ENCODE measurements around the gene PPIL6. TPM values are rescaled to one million over a fixed set of nuclear protein-coding genes. Genes with fewer than 3 reads are reported as not detected.

PPIL6 gene
- total RNA-seq, 2 donors from 2014 or later: 4.2 to 6.0 TPM

DNA sequence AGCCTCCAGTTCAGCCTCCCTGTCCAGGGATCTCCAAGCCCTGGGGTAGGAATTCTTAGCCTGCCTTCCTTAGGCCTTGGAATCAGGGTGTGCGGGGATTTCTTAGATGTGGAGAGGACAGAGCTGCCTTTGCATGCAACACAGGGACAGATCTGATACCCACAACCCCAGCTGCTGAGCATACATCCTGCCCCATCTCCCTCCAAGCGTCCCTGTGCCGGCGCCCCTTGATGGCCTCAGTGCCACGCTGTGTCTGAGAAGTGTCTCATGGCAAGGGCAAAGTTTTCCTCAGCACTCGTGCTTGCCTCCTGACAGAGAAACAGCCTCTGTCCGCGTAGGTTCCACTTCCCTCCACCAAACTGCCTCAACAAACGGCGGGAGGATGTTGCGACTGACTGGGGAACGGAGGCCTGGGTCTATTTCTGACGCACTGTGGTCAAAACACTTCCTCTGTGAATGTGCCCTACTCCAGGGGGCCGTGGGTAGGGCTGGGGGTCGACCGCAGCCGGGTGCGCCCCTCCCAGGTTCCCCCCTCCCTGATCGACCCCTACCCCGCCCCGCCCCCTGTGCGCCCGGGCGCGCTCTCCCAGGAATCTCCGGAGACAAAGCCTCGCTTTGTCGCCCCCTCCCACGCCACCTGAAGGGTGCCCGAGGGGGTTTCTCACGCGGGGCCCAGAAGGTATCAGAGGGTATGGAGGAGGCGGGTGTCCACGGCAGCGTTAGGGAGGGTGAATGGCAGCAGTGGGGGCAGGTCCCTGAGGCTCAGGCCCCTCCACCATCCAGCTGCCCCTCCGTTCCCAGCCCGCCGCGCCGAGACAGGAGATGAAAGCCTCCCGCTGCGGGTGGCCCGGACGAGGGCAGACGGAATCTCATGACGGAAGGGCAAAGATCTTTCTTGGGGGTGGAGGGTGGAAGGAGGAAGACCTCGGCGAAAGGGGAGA, 14.3 kb upstream of the PPIL6 start:
- TF ChIP-seq POLR2A (IDR thresholded peaks at IDR 0.05): no peak
- no peak for TF ChIP-seq POLR2AphosphoS5 (IDR thresholded peaks at IDR 0.05)
- TF ChIP-seq CTCF (IDR thresholded peaks at IDR 0.05): no peak
- Histone ChIP-seq H3K27me3 (replicated peaks; ENCODE audit: insufficient read depth) (no peaks in the 10 kb centered on the region), H3K4me3 (peak overlapping the region; percentile 64 to 65), H3K36me3 (no peaks in the 10 kb centered on the region), H3K9me3 (no peaks in the 10 kb centered on the region), H3K4me1 (replicated peaks) (no peaks in the 10 kb centered on the region), H3K27ac (peak overlapping the region; percentile 49 to 69)
- DNase-seq (ENCODE audit: low spot score): no peak
- 7% methylated on average over 48 of the region's 48 CpGs for WGBS
- intact Hi-C loops (cut with DNase I): no loop called here

- TF ChIP-seq CTCF (IDR thresholded peaks at IDR 0.05): no peak
- no peak for TF ChIP-seq POLR2A (IDR thresholded peaks at IDR 0.05)
- no peak for TF ChIP-seq POLR2AphosphoS5 (IDR thresholded peaks at IDR 0.05)
- no peaks in the 10 kb centered on the region for H3K27me3 ChIP-seq (replicated peaks; ENCODE audit: insufficient read depth)
- intact Hi-C loops (cut with DNase I): no loop called here
- H3K4me3 ChIP-seq: peak overlapping the region in 1 of 2 donors; percentile 64
- peak overlapping the region in 1 of 2 donors; percentile 49 for H3K27ac ChIP-seq
- H3K36me3 ChIP-seq: no peaks in the 10 kb centered on the region
- WGBS: 90% methylated on average over 27 of the region's 27 CpGs
- DNase-seq (ENCODE audit: low spot score): no peak
- H3K4me1 ChIP-seq (replicated peaks): no peaks in the 10 kb centered on the region
- H3K9me3 ChIP-seq: no peaks in the 10 kb centered on the region
These were observed 13.4 kb upstream of the PPIL6 start for GRCh38 chr6:109453594-109454495.

GRCh38 chr6:109453156-109453555, 12.7 kb upstream of the PPIL6 start:
- Histone ChIP-seq H3K27ac (no peak overlapping the region), H3K4me3 (no peak overlapping the region), H3K36me3 (no peaks in the 10 kb centered on the region), H3K27me3 (replicated peaks; ENCODE audit: insufficient read depth) (no peaks in the 10 kb centered on the region), H3K4me1 (replicated peaks) (no peaks in the 10 kb centered on the region), H3K9me3 (no peaks in the 10 kb centered on the region)
- 88% methylated on average over 2 of the region's 2 CpGs for WGBS
- intact Hi-C loops (cut with DNase I): no loop called here
- DNase-seq (ENCODE audit: low spot score): no peak
- TF ChIP-seq CTCF (IDR thresholded peaks at IDR 0.05): no peak
- no peak for TF ChIP-seq POLR2AphosphoS5 (IDR thresholded peaks at IDR 0.05)
- TF ChIP-seq POLR2A (IDR thresholded peaks at IDR 0.05): no peak

GRCh38 chr6:109452181-109452580, 11.8 kb upstream of the PPIL6 start:
- WGBS: 93% methylated on average over 9 of the region's 9 CpGs
- H3K27me3 ChIP-seq (replicated peaks; ENCODE audit: insufficient read depth): no peaks in the 10 kb centered on the region
- no peaks in the 10 kb centered on the region for H3K9me3 ChIP-seq
- no peak for TF ChIP-seq CTCF (IDR thresholded peaks at IDR 0.05)
- TF ChIP-seq POLR2AphosphoS5 (IDR thresholded peaks at IDR 0.05): no peak
- TF ChIP-seq POLR2A (IDR thresholded peaks at IDR 0.05): no peak
- intact Hi-C loops (cut with DNase I): no loop called here
- H3K27ac ChIP-seq: no peak overlapping the region
- H3K4me3 ChIP-seq: no peak overlapping the region
- H3K4me1 ChIP-seq (replicated peaks): no peaks in the 10 kb centered on the region
- DNase-seq (ENCODE audit: low spot score): no peak
- no peaks in the 10 kb centered on the region for H3K36me3 ChIP-seq
